CD4-positive, alpha-beta T cell (primary cell): ENCODE results near the gene GALNT7. TPM values are rescaled to one million over a fixed set of nuclear protein-coding genes. Genes with fewer than 3 reads are reported as not detected.

Source experiments
- ATAC-seq: fragments of 200-7000 bp; cut with Tn5 transposase; one replicate; pipeline ENCODE4 v1.10.0; 2022; ENCODE audit warnings: mild to moderate bottlenecking; ENCODE audit not compliant: poor library complexity
- CTCF ChIA-PET: fragments of 350-600 bp; sonication (Branson Sonifier 250); formaldehyde crosslinking; loops from one replicate; lab custom pipeline; 2021; ENCODE audit warnings: antibody characterized with exemption, inconsistent platforms; lab: Charles Lee
- POLR2A ChIA-PET: fragments of 350-600 bp; sonication (Branson Sonifier 250); formaldehyde crosslinking; loops from one replicate; lab custom pipeline; 2021; ENCODE audit warnings: antibody characterized with exemption, inconsistent platforms; lab: Charles Lee
- DNase-seq, 14 experiments: peaks; one replicate each; pipeline ENCODE4 v3.0.0-alpha.2; 2013 to 2020; ENCODE audit warnings: mixed read lengths in 2 of 14
- H3K27ac ChIP-seq, 2 donors: one replicate each; pipeline versions ENCODE4 v1.5.1 to v1.7.0; 2013; ENCODE audit warnings: low read length in 2 of 2, low read depth in 1 of 2, mild to moderate bottlenecking in 1 of 2
- H3K27me3 ChIP-seq, 2 experiments: 1 replicate in 1 of 2; 2 replicates in 1 of 2; pipeline versions ENCODE4 v1.6.1 to v1.7.0; 2013; ENCODE audit warnings: low read length in 2 of 2, control low read depth in 1 of 2, mild to moderate bottlenecking in 1 of 2, moderate library complexity in 1 of 2; ENCODE audit not compliant: insufficient read depth in 2 of 2, control insufficient read depth in 1 of 2
- H3K36me3 ChIP-seq: one replicate; pipeline ENCODE4 v1.6.1; 2013; ENCODE audit warnings: low read length, control low read depth; ENCODE audit not compliant: insufficient read depth
- H3K4me1 ChIP-seq: one replicate; pipeline ENCODE4 v1.6.1; 2013; ENCODE audit warnings: low read length, control low read depth; ENCODE audit not compliant: insufficient read depth
- H3K4me3 ChIP-seq: one replicate; pipeline ENCODE4 v1.5.1; 2013; ENCODE audit warnings: mild to moderate bottlenecking, low read length, moderate library complexity
- H3K9me3 ChIP-seq, 2 experiments: 1 replicate in 1 of 2; 2 replicates in 1 of 2; pipeline versions ENCODE4 v1.6.1 to v1.7.0; 2013; ENCODE audit warnings: low read length in 2 of 2, mild to moderate bottlenecking in 2 of 2, control low read depth in 1 of 2, moderate library complexity in 1 of 2; ENCODE audit not compliant: control insufficient read depth in 1 of 2, insufficient read depth in 1 of 2
- H3K27ac Mint-ChIP-seq: one replicate; pipeline ENCODE4 v1.8.0; 2020; ENCODE audit warnings: mixed read lengths
- H3K27me3 Mint-ChIP-seq: one replicate; pipeline ENCODE4 v1.8.0; 2021; ENCODE audit warnings: mixed read lengths
- H3K36me3 Mint-ChIP-seq: one replicate; pipeline ENCODE4 v1.8.0; 2021; ENCODE audit warnings: low read depth, mixed read lengths
- H3K4me1 Mint-ChIP-seq: one replicate; pipeline ENCODE4 v1.8.0; 2021; ENCODE audit warnings: low read depth, mixed read lengths
- H3K4me3 Mint-ChIP-seq: one replicate; pipeline ENCODE4 v1.8.0; 2020; ENCODE audit warnings: mild to moderate bottlenecking, mixed read lengths
- H3K9me3 Mint-ChIP-seq: one replicate; pipeline ENCODE4 v1.8.0; 2020; ENCODE audit warnings: mixed read lengths
- intact Hi-C, 2 experiments: fragments of 100-400 bp; cut with DNase I in 1 of 2; cut with micrococcal nuclease in 1 of 2; formaldehyde crosslinking; loops; one replicate each; pipeline versions ENCODE4 v1.15.1 to v1.9.0; 2023 to 2025; cut with DNase I, micrococcal nuclease
- total RNA-seq, 174 experiments: library from RNA in 2 of 174; stranded (reverse) in 2 of 174; gene quantifications; one replicate each; pipeline ENCODE4 v1.2.3 and lab custom pipeline; 2021 to 2026
- TF ChIP-seq, protein P1 (sequence below): fragments of 200-600 bp; IDR thresholded peaks from one replicate; pipeline ENCODE4 v1.8.0; 2022; ENCODE audit warnings: antibody characterized with exemption, mild to moderate bottlenecking

Gene GALNT7
- total RNA-seq, 2 experiments from 2014 or later = 4.6 to 4.8 TPM

DNA sequence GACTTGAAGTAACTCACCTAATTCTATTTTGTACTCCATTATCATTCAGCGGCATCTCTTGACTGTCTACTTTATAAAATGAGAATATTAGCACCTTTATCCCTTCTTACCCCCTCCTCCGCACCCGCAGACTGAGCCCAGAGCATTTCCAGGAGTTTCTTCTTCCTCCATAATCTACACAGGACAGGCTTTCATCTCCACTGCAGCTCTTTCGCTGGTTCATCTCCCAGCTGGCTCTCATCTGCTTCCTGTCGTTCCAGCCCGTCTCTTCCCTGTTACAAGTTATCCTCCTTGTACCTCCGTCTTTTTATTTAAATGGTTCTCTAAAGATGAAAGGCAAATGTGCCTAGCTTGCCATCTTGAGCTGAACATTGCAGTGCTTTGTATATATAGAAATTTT, 39.8 kb downstream of the GALNT7 start:
- H3K9me3 ChIP-seq = peaks cover 4 to 7% of the 10 kb centered on the region in 2 experiments
- Mint-ChIP-seq H3K4me3 (no peak overlapping the region), H3K36me3 (peaks cover 40% of the 10 kb centered on the region), H3K4me1 (peaks cover 29% of the 10 kb centered on the region), H3K9me3 (peaks cover 12% of the 10 kb centered on the region), H3K27ac (no peak overlapping the region), H3K27me3 (no peaks in the 10 kb centered on the region)
- H3K27ac ChIP-seq = no peak overlapping the region
- CTCF ChIA-PET = no interaction called here
- DNase-seq (no peak), ATAC-seq (no peak)
- H3K27me3 ChIP-seq = no peaks in the 10 kb centered on the region
- no peak overlapping the region for H3K4me3 ChIP-seq
- TF ChIP-seq, protein P1, sequence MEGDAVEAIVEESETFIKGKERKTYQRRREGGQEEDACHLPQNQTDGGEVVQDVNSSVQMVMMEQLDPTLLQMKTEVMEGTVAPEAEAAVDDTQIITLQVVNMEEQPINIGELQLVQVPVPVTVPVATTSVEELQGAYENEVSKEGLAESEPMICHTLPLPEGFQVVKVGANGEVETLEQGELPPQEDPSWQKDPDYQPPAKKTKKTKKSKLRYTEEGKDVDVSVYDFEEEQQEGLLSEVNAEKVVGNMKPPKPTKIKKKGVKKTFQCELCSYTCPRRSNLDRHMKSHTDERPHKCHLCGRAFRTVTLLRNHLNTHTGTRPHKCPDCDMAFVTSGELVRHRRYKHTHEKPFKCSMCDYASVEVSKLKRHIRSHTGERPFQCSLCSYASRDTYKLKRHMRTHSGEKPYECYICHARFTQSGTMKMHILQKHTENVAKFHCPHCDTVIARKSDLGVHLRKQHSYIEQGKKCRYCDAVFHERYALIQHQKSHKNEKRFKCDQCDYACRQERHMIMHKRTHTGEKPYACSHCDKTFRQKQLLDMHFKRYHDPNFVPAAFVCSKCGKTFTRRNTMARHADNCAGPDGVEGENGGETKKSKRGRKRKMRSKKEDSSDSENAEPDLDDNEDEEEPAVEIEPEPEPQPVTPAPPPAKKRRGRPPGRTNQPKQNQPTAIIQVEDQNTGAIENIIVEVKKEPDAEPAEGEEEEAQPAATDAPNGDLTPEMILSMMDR = no peak
- intact Hi-C loops = no loop called here
- no peaks in the 10 kb centered on the region for H3K36me3 ChIP-seq
- peaks cover 3% of the 10 kb centered on the region for H3K4me1 ChIP-seq
- POLR2A ChIA-PET = no interaction called here

DNA sequence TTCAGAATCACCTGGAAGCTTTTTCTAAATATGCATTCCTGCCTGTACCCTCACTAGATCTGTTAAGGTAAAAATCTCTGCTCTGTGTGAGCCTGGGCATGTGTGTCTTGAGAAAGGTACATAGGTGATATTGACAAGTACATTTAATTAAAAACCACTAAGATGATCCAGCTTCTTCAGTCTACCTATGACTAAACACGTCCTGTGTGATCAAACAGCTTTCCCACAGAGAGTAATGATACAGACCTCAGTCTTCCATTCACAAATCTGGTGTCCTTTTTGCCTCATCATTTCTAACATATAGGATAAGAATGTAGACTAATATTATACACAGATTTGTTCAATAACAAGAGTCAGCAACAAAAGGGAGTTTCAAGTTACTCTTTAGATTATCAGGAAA, 42.6 kb downstream of the GALNT7 start:
- TF ChIP-seq, protein P1 = no peak
- CTCF ChIA-PET = no interaction called here
- DNase-seq (no peak), ATAC-seq (no peak)
- no peak overlapping the region for H3K27ac ChIP-seq
- H3K27me3 ChIP-seq = no peaks in the 10 kb centered on the region
- H3K4me3 Mint-ChIP-seq = no peak overlapping the region
- no peak overlapping the region for H3K27ac Mint-ChIP-seq
- POLR2A ChIA-PET = no interaction called here
- H3K36me3 ChIP-seq = no peaks in the 10 kb centered on the region
- H3K4me1 ChIP-seq = no peaks in the 10 kb centered on the region
- H3K9me3 Mint-ChIP-seq = no peaks in the 10 kb centered on the region
- intact Hi-C loops = no loop called here
- H3K36me3 Mint-ChIP-seq = peaks cover 14% of the 10 kb centered on the region
- H3K9me3 ChIP-seq = no peaks in the 10 kb centered on the region
- H3K27me3 Mint-ChIP-seq = no peaks in the 10 kb centered on the region
- H3K4me3 ChIP-seq = no peak overlapping the region
- peaks cover 33% of the 10 kb centered on the region for H3K4me1 Mint-ChIP-seq

DNA sequence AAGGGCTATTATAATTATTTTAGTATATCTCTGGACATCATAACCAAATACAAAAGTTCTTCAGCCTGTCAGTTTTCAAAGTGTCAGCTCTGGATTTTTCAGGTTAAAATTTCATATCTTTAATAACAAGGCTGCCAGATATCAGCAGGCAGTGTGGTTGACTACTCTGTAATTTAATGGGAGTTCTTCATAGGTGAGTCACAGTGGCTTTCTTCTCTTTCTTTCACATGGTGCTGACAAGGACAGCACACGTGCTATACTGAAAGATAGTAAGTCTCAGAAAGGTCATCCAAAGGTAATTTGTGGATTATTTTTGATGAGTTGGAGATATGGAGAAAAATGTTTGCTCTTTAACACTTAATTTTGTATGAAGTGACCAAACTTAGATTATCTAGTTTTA, 43.2 kb downstream of the GALNT7 start:
- Mint-ChIP-seq H3K9me3 (no peaks in the 10 kb centered on the region), H3K4me1 (peaks cover 30% of the 10 kb centered on the region), H3K36me3 (peaks cover 8% of the 10 kb centered on the region), H3K4me3 (no peak overlapping the region), H3K27ac (no peak overlapping the region), H3K27me3 (no peaks in the 10 kb centered on the region)
- no peaks in the 10 kb centered on the region for H3K36me3 ChIP-seq
- no peaks in the 10 kb centered on the region for H3K9me3 ChIP-seq
- H3K27me3 ChIP-seq = no peaks in the 10 kb centered on the region
- H3K27ac ChIP-seq = no peak overlapping the region
- CTCF ChIA-PET = no interaction called here
- TF ChIP-seq, protein P1 = no peak
- no peaks in the 10 kb centered on the region for H3K4me1 ChIP-seq
- H3K4me3 ChIP-seq = no peak overlapping the region
- POLR2A ChIA-PET = no interaction called here
- ATAC-seq (no peak), DNase-seq (no peak)
- intact Hi-C loops = no loop called here
